T follicular helper cell (primary cell): ENCODE measurements around the gene HK2.
"Not testable (repeated sequence)": the region's sequence is repeated elsewhere in the genome, so short reads cannot be mapped to it uniquely, and the experiment has no call there.

Source experiments
- DNase-seq: peaks from one replicate; pipeline ENCODE4 v3.0.0-alpha.2; 2020; ENCODE audit warnings: low read depth

Gene HK2

DNA sequence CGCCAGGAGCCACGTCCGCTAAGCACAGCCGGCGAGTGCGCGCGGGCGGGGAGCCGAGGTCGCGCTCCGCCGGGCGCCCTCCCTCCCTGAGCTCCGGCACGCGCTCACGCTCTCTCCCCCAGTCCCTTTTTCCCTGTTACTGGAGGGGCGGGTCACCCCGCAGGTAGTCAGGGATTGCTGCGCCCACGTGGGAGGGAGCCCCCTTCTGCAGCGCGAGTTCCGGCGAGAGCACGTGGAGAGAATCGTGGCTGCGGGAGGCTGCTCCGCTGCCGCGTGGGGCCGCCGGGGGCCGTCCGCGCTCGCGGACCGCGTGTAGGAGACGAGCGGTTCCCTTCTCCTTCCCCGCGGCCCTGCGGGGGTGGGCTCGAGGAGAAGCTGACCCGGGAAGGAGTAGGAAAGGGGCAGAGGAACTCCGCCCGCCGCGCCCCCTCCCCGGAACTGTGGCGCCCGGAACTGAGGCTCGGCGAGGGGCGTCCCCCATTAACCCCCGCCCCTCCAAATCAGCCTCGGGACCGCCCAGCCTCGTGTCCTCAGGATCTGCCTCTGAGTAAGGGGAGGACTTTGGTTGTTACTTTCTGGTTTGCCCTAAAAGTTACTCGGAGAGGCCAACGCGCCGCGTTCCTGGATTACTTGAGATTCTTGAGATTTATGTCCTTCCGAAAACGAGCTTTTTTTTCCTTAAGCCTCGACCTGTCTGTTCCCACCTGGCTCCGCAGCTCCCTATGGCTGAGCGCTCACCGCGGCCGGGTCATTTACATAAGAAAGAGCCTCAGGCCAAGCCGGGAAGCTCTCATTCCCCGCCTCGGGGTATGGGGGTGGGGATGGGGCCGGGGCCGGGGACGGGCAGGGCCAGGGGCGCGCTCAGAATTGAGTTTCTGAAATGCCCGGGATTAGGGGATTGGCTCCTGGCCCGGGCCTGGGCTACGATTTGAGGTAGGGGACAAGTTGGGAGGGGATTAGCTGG, 1.1 kb downstream of the HK2 start:
- DNase-seq: no peak

DNA sequence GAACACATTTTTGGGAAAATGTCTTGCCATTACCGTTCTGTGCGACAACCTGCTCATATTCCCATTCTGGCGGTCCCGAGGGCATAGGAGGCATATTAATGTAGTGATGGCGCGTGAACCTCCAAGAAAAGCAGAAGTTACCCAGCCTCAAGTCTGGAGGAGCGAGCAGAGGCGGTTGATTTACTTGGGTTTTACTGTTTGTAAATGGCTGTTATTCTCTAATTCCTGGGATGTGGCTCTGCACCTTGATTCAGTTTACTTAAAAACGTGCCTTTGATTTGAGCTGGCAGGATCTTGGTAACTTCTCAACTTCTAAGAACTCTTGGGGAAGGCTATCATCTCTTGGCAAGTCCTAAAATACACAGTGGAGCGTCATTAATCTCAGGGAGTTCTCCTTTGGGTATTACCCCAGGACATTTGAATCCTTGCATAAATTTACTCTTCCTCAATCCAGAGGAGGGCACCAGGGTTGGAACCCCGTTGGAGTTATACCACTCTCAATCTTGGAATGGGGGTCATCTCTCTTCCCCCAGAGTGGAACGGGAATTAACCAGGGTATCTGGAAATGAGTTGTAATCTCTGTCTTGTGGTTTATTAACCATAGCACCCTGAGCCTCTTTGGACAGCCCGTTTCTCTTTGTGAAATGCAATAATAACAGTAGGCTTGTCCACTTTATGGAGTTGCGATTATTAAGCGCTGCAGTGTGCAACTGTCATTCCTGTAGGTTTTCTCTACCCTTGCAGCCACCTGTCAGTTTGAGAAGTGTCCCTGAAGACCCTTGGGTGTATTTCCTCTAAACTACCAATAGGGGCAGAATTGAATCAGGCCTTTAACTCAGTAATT, 2.1 kb downstream of the HK2 start:
- no peak for DNase-seq

DNA sequence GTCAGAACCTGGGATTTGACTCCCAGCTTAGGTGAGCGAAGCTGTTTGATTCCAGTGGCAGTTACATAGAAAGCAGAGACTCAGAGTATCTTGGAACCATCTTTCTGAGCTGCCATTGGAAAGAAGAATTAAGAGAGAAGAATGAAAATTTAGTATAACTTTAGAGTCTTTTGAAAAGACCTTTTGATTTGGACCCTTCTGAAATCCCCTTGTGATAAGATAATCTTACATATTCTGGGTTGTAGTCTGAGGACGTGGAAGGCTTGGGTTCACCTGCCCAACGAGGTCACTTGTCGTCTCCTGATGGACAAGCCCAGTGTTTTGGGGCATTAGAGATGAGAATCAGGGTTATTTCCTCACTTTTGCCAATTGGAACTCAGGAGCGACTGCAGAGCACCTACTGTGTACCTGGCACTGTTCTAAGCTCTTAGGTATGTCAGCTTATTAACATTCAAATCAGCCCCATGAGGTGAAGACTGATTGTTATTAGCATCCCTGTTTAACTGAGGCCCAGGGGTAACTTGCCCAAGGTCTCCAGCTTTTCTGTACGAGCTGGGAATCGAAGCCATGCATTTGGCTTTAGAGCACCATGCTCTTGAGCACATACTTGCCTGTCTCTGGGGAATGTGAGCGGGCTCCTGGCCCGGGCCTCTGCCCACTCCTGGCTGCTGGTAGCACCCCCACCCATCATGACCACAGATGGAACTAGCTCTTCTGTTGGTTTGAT, 2.9 kb downstream of the HK2 start:
- DNase-seq: no peak

DNA sequence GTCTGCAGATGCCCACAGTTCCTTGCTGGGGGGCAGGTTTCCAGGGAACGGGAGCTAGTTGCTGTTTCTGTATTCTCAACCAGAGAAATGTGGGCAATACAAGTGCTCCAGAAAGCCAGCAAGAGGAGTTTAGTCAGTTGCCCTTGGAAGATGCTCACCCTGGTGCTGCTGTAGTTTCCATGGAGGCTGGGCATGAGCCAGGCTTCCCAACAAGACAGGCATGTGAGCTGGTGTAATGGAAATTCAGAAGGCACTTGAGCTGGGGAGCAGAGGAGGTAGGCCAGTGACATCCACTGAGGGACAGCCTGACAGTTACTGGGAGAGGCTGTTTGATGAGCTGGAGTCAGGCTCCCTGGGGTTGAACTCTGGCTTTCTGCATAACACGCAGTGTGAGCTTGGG, 7.7 kb downstream of the HK2 start:
- DNase-seq: no peak

DNA sequence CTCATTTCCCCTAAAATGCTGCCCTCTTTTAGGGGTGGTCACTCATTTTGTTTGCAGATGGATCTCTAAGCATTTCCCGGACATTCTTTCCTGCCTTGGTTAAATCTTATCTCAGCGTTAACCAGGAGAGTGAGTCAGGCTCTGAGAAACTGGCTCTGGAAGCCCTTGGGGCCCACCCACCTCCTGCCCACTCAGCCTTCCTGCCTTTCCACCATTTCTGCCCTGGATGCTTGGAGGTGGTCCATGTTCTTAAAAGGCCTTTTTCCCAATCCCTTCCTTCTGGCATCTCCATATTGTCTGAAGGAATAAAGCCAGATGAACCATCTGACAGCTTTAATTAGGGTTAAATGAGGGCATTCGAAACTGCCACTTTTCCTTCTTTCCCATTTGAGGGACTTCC, 9.5 kb downstream of the HK2 start:
- no peak for DNase-seq

DNA sequence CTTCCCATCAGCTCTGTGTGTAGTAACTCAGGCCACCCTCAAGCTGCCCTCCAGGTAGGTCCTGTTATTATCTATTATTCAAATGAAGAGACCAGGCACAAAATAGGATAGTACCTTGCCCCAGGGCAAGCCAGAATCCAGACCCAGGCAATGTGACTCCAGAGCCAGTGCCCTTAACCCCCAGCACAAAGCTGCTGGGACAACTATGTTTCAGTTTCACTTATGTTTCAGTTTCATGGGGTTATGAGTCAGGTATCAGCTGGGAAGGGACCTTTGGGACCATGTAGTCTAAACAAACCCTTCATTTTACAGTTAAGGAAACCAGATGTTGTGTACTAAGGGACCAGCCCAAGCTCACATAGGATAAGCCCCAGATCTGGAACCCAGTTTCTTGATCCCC, 10.0 kb downstream of the HK2 start:
- DNase-seq: no peak

DNA sequence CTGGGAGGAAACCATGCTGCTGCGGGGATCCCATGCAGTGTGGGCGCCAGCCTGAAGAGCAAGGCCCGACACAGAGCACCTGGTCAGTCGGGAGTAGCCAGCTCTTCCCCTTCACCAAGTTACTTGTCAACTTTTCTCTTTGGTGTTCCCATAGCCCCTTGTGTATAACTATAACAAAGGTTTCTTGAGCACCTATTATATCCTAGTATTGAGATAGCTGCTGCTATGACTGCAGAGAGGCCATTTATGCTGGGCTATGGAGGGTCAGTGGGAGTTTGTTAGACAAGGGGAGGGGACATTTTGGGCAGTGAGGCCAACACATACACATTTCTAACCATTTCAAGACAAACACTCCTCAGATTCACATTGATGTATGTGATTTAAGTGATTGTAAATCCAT, 10.8 kb downstream of the HK2 start:
- no peak for DNase-seq

DNA sequence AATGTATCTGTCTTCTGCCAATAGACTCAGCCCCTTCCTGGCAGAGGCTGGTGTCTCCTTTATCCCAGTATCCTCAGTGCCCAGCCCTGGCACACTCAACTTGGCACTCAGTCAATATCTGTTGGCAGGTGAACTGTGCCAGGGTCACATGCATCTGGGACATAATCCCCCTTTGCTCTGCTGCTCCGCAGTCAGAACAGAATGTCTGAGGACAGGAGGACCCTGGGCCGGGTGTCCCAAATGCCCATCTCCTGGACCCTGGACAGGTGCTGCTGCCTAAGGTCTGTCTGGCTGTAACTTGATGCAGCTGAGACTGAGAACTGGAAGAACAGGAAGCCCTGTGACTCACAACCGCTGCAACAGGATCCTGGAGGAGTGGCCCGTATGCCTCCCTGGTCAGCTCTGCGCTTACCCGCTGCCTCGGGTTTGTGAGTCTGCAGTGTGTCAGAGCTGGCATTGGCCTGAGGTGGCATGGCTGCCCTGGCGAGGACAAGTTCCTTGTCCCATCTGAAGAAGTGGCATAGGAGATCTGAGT, 11.4 kb downstream of the HK2 start:
- DNase-seq: no peak

DNA sequence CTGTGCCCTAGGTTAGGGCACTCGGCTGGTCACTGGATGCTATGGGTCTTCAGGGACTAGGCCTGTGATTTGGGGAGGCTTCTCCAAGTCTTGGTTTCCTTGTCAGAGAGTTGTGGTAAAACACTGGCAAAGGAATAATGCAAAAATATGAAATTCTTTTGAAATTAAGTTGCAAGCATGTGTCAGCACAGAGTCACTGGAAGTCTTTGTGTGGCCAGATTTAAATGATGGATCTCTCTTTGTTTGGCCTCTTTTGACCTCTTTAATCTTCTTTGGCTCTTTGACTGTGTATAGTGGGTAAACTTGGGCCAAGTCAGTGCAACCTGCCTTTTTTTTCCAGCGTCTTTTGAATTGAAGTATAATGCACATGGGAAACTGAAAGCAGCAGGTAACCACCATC, 12.1 kb downstream of the HK2 start:
- no peak for DNase-seq

DNA sequence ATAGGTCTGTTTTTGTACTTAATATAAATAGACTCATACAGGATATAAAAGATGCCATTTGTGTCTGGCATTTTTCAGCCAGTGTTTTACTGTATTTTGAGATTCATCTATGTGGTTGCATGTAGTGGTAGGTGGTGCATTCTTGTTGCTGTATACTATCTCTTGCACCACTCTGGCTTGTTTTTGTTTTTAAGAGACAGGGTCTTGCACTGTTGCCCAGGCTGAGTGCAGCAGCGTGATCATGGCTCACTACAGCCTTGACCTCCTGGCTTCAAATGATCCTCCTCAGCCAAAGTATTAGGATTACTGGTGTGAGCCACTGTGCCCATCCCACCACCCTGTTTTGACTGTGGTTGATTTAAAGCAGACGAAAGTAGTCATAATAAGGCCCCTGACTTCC, 12.6 kb downstream of the HK2 start:
- DNase-seq: no peak

DNA sequence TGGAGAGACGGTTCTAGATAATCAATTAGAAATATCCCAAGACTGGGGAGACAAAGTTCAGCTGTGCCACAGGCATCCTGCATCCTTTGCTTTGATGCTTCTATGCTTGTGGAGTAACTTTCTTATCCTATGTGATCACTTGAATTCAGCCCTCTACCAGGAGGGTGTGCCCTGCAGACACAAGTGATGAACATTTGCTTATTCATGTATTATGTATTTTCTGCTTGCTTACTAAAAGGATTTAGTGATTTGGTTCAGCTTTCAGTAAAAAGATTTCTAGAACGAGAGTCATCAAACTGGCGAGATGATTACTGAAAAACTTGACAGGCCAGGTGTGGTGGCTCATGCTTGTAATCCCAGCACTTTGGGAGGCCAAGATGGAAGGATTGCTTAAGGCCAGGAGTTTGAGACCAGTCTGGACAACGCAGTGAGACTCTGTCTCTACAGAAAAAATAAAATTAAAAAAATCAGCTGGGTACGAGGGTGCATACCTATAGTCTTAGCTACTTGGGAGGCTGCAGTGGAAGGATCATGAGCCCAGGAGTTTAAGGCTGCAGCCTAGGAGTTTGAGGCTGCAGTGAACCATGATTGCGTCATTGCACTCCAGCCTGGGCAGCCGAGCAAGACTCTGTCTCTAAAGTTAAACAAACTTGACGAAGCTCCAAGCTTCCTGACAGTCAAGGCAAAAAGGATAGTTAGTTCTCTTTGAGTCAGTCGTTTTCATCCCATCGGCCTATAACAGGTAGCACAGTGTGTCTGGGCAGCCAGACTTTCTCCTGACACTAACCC, 13.3 kb downstream of the HK2 start:
- no peak for DNase-seq

DNA sequence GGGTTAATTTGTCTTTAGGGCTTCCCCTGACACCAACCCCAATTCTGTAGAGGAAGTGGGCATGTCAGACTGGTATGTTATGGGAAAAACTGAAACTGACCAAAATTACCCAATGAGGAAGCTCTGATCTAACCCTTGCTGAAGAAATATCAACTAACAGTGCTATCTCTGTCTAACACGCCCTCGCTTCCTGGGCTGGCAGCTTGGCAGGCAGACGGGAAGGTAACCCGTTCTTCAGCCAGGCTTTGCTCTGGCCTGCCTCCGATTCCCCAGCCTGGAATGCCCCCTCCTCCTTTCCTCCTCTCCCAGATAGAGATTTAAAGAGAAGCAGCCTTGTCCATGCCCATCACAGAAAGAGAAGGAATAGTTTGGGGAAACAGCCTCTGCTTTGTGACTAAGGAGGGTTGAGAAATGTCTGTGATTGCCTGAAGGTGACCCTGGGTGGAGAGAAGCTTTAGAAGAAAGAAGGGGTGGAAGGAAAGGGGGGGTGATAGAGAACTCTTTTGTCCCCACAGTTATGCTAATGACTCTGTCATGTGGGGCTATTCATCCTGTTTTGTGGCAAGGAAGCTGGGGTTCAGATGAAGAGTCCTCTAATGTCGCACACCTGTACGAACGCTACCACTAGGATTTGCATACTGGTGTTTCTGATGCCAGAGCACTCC, 15.4 kb downstream of the HK2 start:
- DNase-seq: no peak

DNA sequence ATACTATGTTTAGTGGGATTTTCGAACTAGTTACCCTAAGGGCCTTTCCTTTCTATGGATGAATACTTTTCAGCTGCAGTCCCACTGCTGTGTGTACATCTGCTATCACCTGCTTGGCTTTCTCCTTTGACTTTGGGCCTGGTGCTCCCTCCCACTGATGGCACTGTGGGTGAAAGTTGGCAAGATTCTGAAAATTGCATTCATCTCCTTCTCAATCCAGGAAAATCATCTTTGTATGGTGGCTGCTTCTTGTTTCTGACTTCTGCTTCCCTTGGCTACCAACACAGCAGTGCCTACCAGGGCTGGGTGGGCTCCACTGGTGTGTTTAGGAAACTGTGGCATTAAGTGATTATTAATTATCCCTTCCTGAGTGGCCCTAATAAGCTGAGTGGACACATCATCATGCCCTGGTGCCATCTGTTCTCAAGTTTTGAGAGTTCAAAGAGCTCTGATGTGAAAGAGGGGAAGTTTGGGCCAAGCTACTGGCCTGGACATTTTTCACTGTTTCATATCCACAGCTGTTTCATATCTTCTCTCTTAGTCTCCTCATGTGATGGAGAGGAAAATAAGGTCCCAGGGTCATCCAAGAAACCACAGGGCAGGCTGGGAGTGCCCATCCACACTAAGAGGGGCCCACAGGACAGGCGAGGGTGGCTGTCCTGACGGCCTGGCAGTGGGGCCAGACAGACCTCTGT, 16.7 kb downstream of the HK2 start:
- DNase-seq: no peak

DNA sequence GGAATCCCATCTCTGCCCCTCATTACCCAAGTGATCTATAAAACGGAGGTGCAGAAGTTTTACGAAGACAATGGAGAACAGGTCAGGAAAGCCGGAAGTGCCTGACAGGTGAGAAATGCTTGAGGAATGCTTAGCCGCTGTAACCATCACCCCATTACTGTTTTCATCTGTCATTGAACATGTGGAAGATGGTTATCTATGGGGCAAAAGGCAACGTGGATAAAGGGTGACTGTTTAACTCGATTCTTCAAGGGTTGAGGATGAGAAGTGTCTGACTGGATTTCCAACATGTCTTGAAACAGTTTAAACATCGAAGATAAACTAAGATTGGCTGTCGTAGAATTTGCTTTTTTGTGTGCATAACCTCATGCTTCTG, 17.3 kb downstream of the HK2 start:
- no peak for DNase-seq

DNA sequence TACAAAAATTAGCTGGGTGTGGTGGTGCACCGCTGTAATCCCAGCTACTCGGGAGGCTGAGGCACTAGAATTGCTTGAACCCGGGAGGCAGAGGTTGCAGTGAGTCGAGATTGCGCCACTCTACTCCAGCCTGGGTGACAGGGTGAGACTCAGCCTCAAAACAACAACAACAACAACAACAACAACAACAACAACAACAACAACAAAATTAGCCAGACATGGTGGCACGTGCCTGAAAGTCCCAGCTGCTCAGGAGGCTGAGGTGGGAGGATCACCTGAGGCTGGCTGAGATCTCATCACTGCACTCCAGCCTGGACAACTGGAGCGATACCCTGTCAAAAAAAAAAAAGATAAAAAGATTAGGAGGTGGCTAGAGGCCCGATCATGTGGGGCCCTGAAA, 19.4 kb downstream of the HK2 start:
- not testable (repeated sequence) for DNase-seq

DNA sequence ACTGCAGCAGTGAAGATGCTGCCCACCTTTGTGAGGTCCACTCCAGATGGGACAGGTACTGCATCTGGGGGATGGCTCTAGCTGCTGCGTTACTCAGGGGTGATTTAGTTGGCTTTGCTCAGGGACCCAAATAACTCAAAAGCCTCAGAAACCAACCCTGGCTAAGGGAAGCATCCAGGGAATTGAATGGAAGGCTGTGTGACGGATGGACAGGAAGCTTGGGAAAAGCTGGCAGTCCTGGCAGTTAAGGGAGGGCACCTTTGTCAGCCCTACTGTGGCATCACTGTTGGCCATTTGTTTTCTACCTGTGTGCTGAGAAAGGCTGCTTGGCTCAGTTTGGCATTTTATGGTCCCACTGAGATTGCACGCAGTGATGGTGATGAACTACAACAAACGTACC, 20.5 kb downstream of the HK2 start:
- no peak for DNase-seq

DNA sequence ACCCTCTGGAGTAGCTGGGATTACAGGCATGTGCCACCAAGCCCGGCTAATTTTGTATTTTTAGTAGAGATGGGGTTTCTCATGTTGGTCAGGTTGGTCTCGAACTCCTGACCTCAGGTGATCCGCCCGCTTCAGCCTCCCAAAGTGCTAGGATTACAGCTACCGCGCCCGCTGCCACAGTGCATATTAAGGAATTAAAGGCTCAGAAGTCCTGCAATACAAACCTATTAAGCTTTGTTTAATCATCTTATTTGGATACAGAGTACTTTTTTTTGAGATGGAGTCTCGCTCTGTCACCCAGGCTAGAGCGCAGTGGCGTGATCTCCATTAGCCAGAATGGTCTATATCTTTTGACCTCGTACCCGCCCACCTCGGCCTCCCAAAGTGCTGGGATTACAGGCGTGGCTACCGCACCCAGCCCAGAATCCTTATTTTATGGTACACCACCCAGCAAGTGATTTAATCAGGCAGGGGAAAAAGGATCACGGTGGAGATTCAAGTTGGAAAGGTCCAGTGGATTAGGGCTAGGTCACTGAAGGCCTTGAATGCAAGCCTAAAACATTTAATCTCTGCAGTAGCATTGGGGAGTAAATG, 21.3 kb downstream of the HK2 start:
- not testable (repeated sequence) for DNase-seq

DNA sequence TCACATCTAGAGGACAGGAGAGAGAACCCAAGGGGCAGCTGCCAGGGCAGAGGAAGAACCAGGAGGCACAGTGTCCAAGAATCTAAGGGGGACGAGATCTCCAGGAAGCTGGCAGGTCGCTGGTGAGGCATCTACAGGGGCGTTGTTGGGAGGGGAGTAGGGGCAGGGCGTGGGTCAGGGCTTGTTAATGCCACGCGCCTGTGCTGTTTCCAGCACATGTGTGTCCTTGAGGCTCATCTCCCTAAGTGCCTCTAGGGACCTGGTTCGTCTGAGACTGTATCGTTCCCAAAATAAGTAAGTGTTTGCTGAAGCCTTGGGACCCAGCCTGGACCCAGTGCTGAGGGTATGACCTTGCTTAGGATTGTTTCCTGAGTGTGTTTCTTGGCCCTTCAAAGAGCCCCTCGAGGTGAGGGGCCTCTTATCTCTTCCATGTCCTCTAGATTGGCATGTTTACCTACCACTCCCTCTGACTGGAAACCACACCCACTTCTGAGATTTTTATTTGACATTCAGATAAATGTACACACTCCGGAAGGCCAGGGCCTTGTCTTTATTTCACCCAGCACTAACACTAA, 22.2 kb downstream of the HK2 start:
- DNase-seq: no peak

DNA sequence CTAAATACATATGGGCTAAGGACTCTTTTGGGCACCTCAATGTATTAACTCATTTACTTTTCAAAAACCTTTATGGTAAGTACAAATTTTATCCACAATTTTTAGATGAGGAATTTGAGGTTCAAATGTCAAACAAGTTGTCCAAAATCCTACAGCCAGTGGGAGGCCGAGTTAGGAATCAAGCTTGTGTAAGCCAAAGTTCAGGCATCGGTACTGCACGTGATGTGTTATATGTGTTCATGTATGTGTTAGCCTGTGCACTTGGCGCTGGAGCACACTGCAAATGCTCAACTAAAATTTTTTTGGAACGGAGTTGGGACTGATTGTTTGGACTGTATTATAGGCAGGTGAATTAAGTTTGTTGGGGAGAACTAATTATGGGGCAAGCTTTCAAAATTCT, 22.7 kb downstream of the HK2 start:
- DNase-seq: no peak
